Measurements from ENCODE around the gene ST3GAL3. TPM values are rescaled to one million over a fixed set of nuclear protein-coding genes. Genes with fewer than 3 reads are reported as not detected.

Gene ST3GAL3
- total RNA-seq, 1 experiment from 2014 or later, result 8.3 TPM

DNA sequence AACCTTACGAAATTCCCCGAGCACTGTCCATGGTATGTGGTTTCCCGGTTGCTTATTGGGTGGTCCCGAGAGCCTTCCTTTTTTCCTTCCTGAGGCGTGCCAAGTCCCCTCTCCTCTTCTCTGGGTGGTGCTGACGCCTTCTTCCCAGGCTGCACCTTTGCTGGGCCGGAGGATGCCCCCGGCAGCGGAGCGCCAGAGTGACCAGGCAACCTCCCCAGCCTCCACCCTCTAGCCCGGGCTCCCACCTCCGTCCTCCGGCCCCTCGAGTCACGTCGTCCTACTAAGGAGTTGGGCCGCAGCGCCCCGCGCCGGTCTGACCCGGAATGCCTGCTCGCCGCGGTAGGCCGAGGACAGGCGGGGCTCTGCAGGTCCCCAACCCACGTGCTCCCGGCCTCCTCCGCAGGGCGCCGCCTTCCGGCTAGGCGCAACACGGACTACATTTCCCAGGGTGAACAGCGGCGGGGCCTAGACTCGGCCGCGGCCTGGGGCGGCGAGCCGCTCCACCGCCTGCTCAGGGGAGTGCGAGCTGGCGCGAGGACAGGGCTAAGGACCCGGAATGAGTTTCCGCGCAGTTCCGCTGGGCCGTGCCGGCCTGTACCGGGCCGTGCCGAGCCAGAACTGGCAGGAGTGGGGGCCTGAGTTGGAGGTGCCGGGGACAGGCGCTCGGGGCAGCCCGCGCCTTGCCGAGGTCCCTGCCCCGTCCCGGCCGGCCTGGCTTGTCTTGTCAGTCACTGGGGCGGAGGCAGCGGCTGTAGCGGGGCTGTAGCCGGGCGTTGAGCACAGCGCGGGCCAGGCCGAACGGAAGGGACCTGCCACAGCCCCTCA is 239.1 kb downstream of the ST3GAL3 start, which contains the start of gene IPO13:
TSS of gene IPO13 (plus strand) at position 715 of the 825 bp plus-strand sequence. CDS start 651 bp downstream, outside the sequence.
- H3K4me1 ChIP-seq (ENCODE audit: insufficient read depth, low read length), result no peaks in the 10 kb centered on the region
- no peak within 1 kb of the TSS for H3K23ac ChIP-seq (ENCODE audit: insufficient read length, low read depth, low read length)
- no peak within 1 kb of the TSS for H2BK20ac ChIP-seq (ENCODE audit: low read depth, low read length, poor library complexity, severe bottlenecking)
- no peaks in the 10 kb centered on the region for H3K79me2 ChIP-seq (ENCODE audit: insufficient read depth, low read length)
- H2BK15ac ChIP-seq (ENCODE audit: low read depth, low read length), result no peak within 1 kb of the TSS
- no peak within 1 kb of the TSS for H3T11ph ChIP-seq (ENCODE audit: low read length)
- no peaks in the 10 kb centered on the region for H3K9me3 ChIP-seq (ENCODE audit: control insufficient read depth, low read depth, low read length)
- no peak within 1 kb of the TSS for H3K56ac ChIP-seq (ENCODE audit: insufficient read length, low read depth, low read length)
- no peak within 1 kb of the TSS for H4K5ac ChIP-seq (ENCODE audit: insufficient read length, low read depth, low read length)
- H3K79me1 ChIP-seq (ENCODE audit: insufficient read depth, low read depth, low read length, poor library complexity, severe bottlenecking), result no peaks in the 10 kb centered on the region
- H4K91ac ChIP-seq (ENCODE audit: insufficient read length, low read depth, low read length), result no peak within 1 kb of the TSS
- Mint-ChIP-seq H3K9me3 (no peaks in the 10 kb centered on the region), H3K27me3 (ENCODE audit: low read depth) (no peaks in the 10 kb centered on the region; the same call in 1 of the 2 replicates), H3K27ac (peak within 1 kb of the TSS; percentile 92 to 98 (median 97); a peak in 6 of 7 replicates), H3K36me3 (ENCODE audit: insufficient read depth in 1 of 3, low read depth in 3 of 3) (peaks cover 0 to 9% (median 7%) of the 10 kb centered on the region in 3 experiments; a peak in 6 of 7 replicates), H3K4me1 (peaks cover 26 to 34% of the 10 kb centered on the region in 2 experiments), H3K4me3 (peak within 1 kb of the TSS; percentile 84 to 88)
- DNase-seq, result peak; percentile 98
- no CpG with 5 or more reads among the region's 74 CpGs for WGBS (ENCODE audit: extremely low coverage, insufficient read length, low lambda C conversion rate)
- peak within 1 kb of the TSS; percentile 98 for H3K18ac ChIP-seq (ENCODE audit: insufficient read length, low read depth, low read length)
- TF ChIP-seq CTCF (conservative IDR thresholded peaks at IDR 0.05), result peak; percentile 84
- peak within 1 kb of the TSS; percentile 80 for H3K9ac ChIP-seq (ENCODE audit: extremely low read depth, insufficient read length, low read length)
- H2BK5ac ChIP-seq (ENCODE audit: insufficient read length, low read length), result no peak within 1 kb of the TSS
- no peaks in the 10 kb centered on the region for H3K27me3 ChIP-seq (ENCODE audit: insufficient read depth, low read length)
- no peaks in the 10 kb centered on the region for H4K20me1 ChIP-seq (ENCODE audit: control insufficient read depth, insufficient read depth, insufficient read length)
- no peak within 1 kb of the TSS for H3K27ac ChIP-seq (ENCODE audit: insufficient read length, low read depth, low read length)
- peak within 1 kb of the TSS; percentile 99 for H3K14ac ChIP-seq (ENCODE audit: insufficient read depth, low read length)
- no peak within 1 kb of the TSS for H4K8ac ChIP-seq (replicated peaks; ENCODE audit: insufficient read length, low read depth, low read length)
- peak within 1 kb of the TSS; percentile 63 for H3K4me2 ChIP-seq (ENCODE audit: insufficient read depth, insufficient read length, low read length)
- H2BK120ac ChIP-seq (ENCODE audit: low read depth, low read length, poor library complexity, severe bottlenecking), result no peak within 1 kb of the TSS
- no peak within 1 kb of the TSS for H2AK5ac ChIP-seq (ENCODE audit: insufficient read length, low read length)
- H3K23me2 ChIP-seq (ENCODE audit: insufficient read length, low read depth, low read length, poor library complexity, severe bottlenecking), result peaks cover 10% of the 10 kb centered on the region
- H3K4ac ChIP-seq (ENCODE audit: low read depth, low read length), result no peak within 1 kb of the TSS
- H2BK12ac ChIP-seq (ENCODE audit: insufficient read length, low read depth, low read length), result no peak within 1 kb of the TSS
- H2AFZ ChIP-seq (ENCODE audit: low read length), result no peak within 1 kb of the TSS
